Sigmoid colon (tissue), 4 donors: ENCODE measurements around the gene SYAP1.
"Not testable (repeated sequence)": the region's sequence is repeated elsewhere in the genome, so short reads cannot be mapped to it uniquely, and the experiment has no call there.

Source experiments
- EP300 ChIP-seq, 4 donors: sonication (generic); formaldehyde crosslinking; IDR thresholded peaks; one replicate each; pipeline ENCODE4 v1.6.1; 2017; ENCODE audit warnings: antibody characterized with exemption in 4 of 4
- POLR2A ChIP-seq, 2 donors: fragments of 450-650 bp; IDR thresholded peaks; one replicate each; pipeline ENCODE4 v1.6.1; 2016; ENCODE audit warnings: antibody characterized with exemption in 2 of 2, mild to moderate bottlenecking in 2 of 2, moderate library complexity in 2 of 2
- POLR2AphosphoS5 ChIP-seq, 4 donors: sonication (generic); formaldehyde crosslinking; IDR thresholded peaks; one replicate each; pipeline ENCODE4 v1.6.1; 2017; ENCODE audit warnings: antibody characterized with exemption in 4 of 4
- TF ChIP-seq, protein P1 (sequence below), 4 experiments: fragments of 450-650 bp in 3 of 4; fragments of 200-600 bp in 1 of 4; IDR thresholded peaks; one replicate each; pipeline ENCODE4 v1.5.1; 2016 to 2019; ENCODE audit warnings: antibody characterized with exemption in 4 of 4, mild to moderate bottlenecking in 3 of 4, moderate library complexity in 2 of 4

DNA sequence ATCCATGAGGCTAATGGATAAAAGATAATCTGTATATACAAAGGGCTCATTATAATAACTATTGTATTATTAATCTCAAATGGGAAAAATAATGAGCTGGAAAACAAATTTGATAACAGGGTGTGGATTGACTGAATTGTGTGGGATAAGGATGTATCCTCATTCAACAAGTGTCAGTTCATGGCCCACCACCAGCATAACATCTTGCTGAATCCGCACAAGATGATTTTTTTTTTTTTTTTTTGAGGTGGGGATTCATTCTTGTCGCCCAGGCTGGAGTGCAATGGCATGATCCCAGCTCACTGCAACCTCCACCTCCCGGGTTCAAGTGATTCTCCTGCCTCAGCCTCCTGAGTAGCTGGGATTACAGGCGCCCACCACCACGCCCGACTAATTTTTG is 3.8 kb upstream of the SYAP1 start:
- TF ChIP-seq POLR2AphosphoS5, POLR2A, EP300 (IDR thresholded peaks at IDR 0.05): not testable (repeated sequence)
- TF ChIP-seq, protein P1, sequence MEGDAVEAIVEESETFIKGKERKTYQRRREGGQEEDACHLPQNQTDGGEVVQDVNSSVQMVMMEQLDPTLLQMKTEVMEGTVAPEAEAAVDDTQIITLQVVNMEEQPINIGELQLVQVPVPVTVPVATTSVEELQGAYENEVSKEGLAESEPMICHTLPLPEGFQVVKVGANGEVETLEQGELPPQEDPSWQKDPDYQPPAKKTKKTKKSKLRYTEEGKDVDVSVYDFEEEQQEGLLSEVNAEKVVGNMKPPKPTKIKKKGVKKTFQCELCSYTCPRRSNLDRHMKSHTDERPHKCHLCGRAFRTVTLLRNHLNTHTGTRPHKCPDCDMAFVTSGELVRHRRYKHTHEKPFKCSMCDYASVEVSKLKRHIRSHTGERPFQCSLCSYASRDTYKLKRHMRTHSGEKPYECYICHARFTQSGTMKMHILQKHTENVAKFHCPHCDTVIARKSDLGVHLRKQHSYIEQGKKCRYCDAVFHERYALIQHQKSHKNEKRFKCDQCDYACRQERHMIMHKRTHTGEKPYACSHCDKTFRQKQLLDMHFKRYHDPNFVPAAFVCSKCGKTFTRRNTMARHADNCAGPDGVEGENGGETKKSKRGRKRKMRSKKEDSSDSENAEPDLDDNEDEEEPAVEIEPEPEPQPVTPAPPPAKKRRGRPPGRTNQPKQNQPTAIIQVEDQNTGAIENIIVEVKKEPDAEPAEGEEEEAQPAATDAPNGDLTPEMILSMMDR (IDR thresholded peaks at IDR 0.05): not testable (repeated sequence)
